Fibroblast of mammary gland (primary cell): ENCODE data around the gene CLECL1.

ENCODE experiments used
- DNase-seq: peaks from one replicate; pipeline ENCODE4 v3.0.0-alpha.2; 2010; ENCODE audit warnings: low read depth
- H3K4me3 ChIP-seq: 2 replicates; pipeline ENCODE4 v1.5.1; 2011; ENCODE audit warnings: low read depth, mild to moderate bottlenecking, low read length, moderate library complexity; ENCODE audit not compliant: control insufficient read depth
- CTCF ChIP-seq: conservative IDR thresholded peaks from 2 replicates; pipeline ENCODE4 v1.5.1; 2011; ENCODE audit warnings: low read depth, low read length, inconsistent platforms; ENCODE audit not compliant: control insufficient read depth, insufficient read depth

CLECL1 gene

GRCh38 chr12:9761419-9761781, 28.5 kb upstream of the CLECL1 start:
- no peak for DNase-seq
- TF ChIP-seq CTCF = no peak
- H3K4me3 ChIP-seq = no peak overlapping the region

GRCh38 chr12:9760699-9761418, 28.0 kb upstream of the CLECL1 start, which contains the start of gene CD69:
CD69 (minus strand) TSS chr12:9760901; CDS start chr12:9760820, 81 bp downstream.
- no peak within 1 kb of the TSS for H3K4me3 ChIP-seq
- no peak for DNase-seq
- TF ChIP-seq CTCF = no peak

- no peak overlapping the region for H3K4me3 ChIP-seq
- no peak for TF ChIP-seq CTCF
These were observed 27.2 kb upstream of the CLECL1 start for GRCh38 chr12:9760120-9760519.

GRCh38 chr12:9759694-9760093, 26.8 kb upstream of the CLECL1 start:
- DNase-seq = no peak
- no peak overlapping the region for H3K4me3 ChIP-seq

More at GRCh38 chr12:9760120-9760519, 27.2 kb upstream of the CLECL1 start:
- DNase-seq = no peak

GRCh38 chr12:9758119-9758518, 25.2 kb upstream of the CLECL1 start:
- no peak for TF ChIP-seq CTCF
- no peak overlapping the region for H3K4me3 ChIP-seq
- no peak for DNase-seq

More at GRCh38 chr12:9759694-9760093, 26.8 kb upstream of the CLECL1 start:
- TF ChIP-seq CTCF = no peak

GRCh38 chr12:9757433-9758025, 24.6 kb upstream of the CLECL1 start:
- H3K4me3 ChIP-seq = no peak overlapping the region
- no peak for TF ChIP-seq CTCF
- no peak for DNase-seq
